ENCODE results near the gene VGF.

DNA sequence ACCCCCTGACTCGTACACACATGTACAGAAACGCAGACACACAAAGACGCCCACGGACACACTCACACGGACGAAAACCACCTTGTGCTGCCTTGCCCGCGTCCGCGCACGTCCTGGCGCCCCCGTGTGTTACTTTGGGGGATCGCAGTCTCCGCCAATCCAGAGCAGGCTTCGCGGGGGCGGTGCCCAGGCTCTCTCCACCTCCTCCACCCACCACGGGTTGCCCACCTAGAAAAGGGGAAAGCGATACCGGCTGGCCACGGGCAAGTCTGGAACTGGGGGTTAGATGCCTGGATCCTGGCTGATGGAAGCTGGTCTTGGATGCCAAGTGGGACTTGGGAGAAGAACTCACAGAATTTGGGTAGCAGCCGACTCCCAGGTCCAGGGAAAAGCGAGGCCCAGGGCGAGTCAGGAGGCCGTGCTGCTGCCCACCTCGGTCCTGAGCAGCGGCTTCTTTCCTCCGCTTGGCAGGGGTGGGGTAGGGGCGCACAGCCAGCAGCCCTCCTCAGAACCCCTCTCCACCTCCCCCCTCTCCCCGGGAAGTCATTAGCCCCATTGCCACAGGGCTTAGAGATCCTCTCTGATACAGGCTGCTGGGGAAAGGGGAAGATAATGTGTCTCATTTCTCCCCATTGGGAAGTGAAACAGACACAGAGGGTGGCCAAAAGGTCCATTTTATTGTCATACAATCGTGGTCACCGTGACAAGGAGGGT is 4.6 kb upstream of the VGF start:
- TF ChIP-seq EZH2 (IDR thresholded peaks at IDR 0.05; ENCODE audit: low read length): no peak
- TF ChIP-seq, protein P1, sequence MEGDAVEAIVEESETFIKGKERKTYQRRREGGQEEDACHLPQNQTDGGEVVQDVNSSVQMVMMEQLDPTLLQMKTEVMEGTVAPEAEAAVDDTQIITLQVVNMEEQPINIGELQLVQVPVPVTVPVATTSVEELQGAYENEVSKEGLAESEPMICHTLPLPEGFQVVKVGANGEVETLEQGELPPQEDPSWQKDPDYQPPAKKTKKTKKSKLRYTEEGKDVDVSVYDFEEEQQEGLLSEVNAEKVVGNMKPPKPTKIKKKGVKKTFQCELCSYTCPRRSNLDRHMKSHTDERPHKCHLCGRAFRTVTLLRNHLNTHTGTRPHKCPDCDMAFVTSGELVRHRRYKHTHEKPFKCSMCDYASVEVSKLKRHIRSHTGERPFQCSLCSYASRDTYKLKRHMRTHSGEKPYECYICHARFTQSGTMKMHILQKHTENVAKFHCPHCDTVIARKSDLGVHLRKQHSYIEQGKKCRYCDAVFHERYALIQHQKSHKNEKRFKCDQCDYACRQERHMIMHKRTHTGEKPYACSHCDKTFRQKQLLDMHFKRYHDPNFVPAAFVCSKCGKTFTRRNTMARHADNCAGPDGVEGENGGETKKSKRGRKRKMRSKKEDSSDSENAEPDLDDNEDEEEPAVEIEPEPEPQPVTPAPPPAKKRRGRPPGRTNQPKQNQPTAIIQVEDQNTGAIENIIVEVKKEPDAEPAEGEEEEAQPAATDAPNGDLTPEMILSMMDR (optimal IDR thresholded peaks at IDR 0.05 in 1 of 3, IDR thresholded peaks at IDR 0.05 in 1 of 3, conservative IDR thresholded peaks at IDR 0.05 in 1 of 3; ENCODE audit: extremely low read depth in 1 of 3, insufficient read depth in 2 of 3, low read length in 3 of 3): peak; percentile 94 to 97 (median 95)
